Measurements from ENCODE around the gene GATAD2A.

GRCh38 chr19:19537075-19538048 lies 131.9 kb downstream of the GATAD2A start:
- TF ChIP-seq POLR2A (IDR thresholded peaks at IDR 0.05; ENCODE audit: extremely low read depth, insufficient read length) (no peak), CTCF (IDR thresholded peaks at IDR 0.05; ENCODE audit: low read depth, low read length) (no peak), MAX (IDR thresholded peaks at IDR 0.05; ENCODE audit: low read depth, low read length) (no peak), MYC (IDR thresholded peaks at IDR 0.05; ENCODE audit: low read depth, low read length) (no peak)
